ENCODE data around the gene NDUFA11. TPM values are rescaled to one million over a fixed set of nuclear protein-coding genes. Genes with fewer than 3 reads are reported as not detected.

NDUFA11 gene
- total and polyA plus RNA-seq, 9 of the 15 experiments (the other 6 are each of a cell fraction or from before 2014, with no cell fraction given) = 63.3 to 486 (median 274) TPM

- TF ChIP-seq SFPQ (IDR thresholded peaks at IDR 0.05; ENCODE audit: low read depth, low read length) (no peak), SETDB1 (IDR thresholded peaks at IDR 0.05; ENCODE audit: low read length) (no peak), IRF2 (CRISPR knock-in tag; IDR thresholded peaks at IDR 0.05) (no peak), CEBPZ (IDR thresholded peaks at IDR 0.05; ENCODE audit: borderline replicate concordance, low read depth, low read length) (no peak), SP1 (CRISPR knock-in tag; IDR thresholded peaks at IDR 0.05) (peak; percentile 99), ZNF280A (IDR thresholded peaks at IDR 0.05; ENCODE audit: low read depth, partially characterized antibody) (no peak), SAP30 (IDR thresholded peaks at IDR 0.05; ENCODE audit: borderline replicate concordance, insufficient read depth, low read depth, low read length, poor library complexity, severe bottlenecking) (peak; percentile 70), NRF1 (conservative IDR thresholded peaks at IDR 0.05 in 1 of 2, IDR thresholded peaks at IDR 0.05 in 1 of 2) (peak; percentile 95 to 97), ZBTB26 (CRISPR knock-in tag; IDR thresholded peaks at IDR 0.05) (no peak), CBFB (CRISPR knock-in tag; IDR thresholded peaks at IDR 0.05) (peak; percentile 55; the same call in 1 of the 2 replicates), ETV5 (CRISPR knock-in tag; IDR thresholded peaks at IDR 0.05; ENCODE audit: low read depth) (0 out of 2 replicates have a peak, but pooled peaks have one; percentile 60), TAF1 (IDR thresholded peaks at IDR 0.05; ENCODE audit: control insufficient read depth, extremely low read depth, insufficient read depth, low read length, severe bottlenecking) (peak; percentile 55), SLC30A9 (CRISPR knock-in tag; IDR thresholded peaks at IDR 0.05) (no peak), OTX1 (CRISPR knock-in tag; IDR thresholded peaks at IDR 0.05) (peak; percentile 80), MNT (conservative IDR thresholded peaks at IDR 0.05) (peak; percentile 98 to 99), GABPA (tag; conservative IDR thresholded peaks at IDR 0.05; ENCODE audit: low read depth) (peak; percentile 2; the same call in 1 of the 2 replicates)
Observed at GRCh38 chr19:5903624-5904351, at the start of gene NDUFA11 (continued).

Data from K562 (cell line).